GM19099 (cell line): ENCODE measurements around the gene PHYKPL.

Experiments
- POLR2A ChIP-seq: IDR thresholded peaks from 3 replicates; pipeline ENCODE4 v1.6.1; 2011; ENCODE audit warnings: low read depth; ENCODE audit not compliant: insufficient read length; ENCODE audit errors: extremely low read depth

PHYKPL gene

GRCh38 chr5:178238313-178238635 is 5.7 kb upstream of the PHYKPL start:
- no peak for TF ChIP-seq POLR2A

GRCh38 chr5:178237431-178238312 is 5.1 kb upstream of the PHYKPL start:
- TF ChIP-seq POLR2A, result no peak

- no peak for TF ChIP-seq POLR2A
Observed at GRCh38 chr5:178236679-178237078, 4.1 kb upstream of the PHYKPL start.

GRCh38 chr5:178236126-178236525 is 3.5 kb upstream of the PHYKPL start:
- TF ChIP-seq POLR2A, result no peak

GRCh38 chr5:178235588-178235974 is 3.0 kb upstream of the PHYKPL start:
- no peak for TF ChIP-seq POLR2A

GRCh38 chr5:178234750-178235587 is 2.4 kb upstream of the PHYKPL start:
- no peak for TF ChIP-seq POLR2A

- no peak for TF ChIP-seq POLR2A
Observed at GRCh38 chr5:178234121-178234749, 1.6 kb upstream of the PHYKPL start.

- no peak for TF ChIP-seq POLR2A
Observed at GRCh38 chr5:178232920-178233429, 373 bp upstream of the PHYKPL start.

- no peak for TF ChIP-seq POLR2A
Observed at GRCh38 chr5:178231539-178232123, 971 bp downstream of the PHYKPL start.

- no peak for TF ChIP-seq POLR2A
Observed at GRCh38 chr5:178230879-178231538, 1.6 kb downstream of the PHYKPL start.

- TF ChIP-seq POLR2A, result no peak
Observed at GRCh38 chr5:178229861-178230260, 2.7 kb downstream of the PHYKPL start.

GRCh38 chr5:178228609-178229008 is 4.0 kb downstream of the PHYKPL start:
- no peak for TF ChIP-seq POLR2A

- no peak for TF ChIP-seq POLR2A
Observed at GRCh38 chr5:178227929-178228328, 4.7 kb downstream of the PHYKPL start.

- no peak for TF ChIP-seq POLR2A
Observed at GRCh38 chr5:178227138-178227659, 5.4 kb downstream of the PHYKPL start.
